Loucy (cell line): Measurements from ENCODE around the gene GTSE1.

Experiments
- EZH2phosphoT487 ChIP-seq: fragments of 200-600 bp; IDR thresholded peaks from 2 replicates; pipeline ENCODE4 v1.6.1; 2018; ENCODE audit warnings: antibody characterized with exemption, mild to moderate bottlenecking, moderate library complexity, borderline replicate concordance
- TF ChIP-seq, protein P1 (sequence below): fragments of 200-600 bp; sonication (generic); conservative IDR thresholded peaks from 2 replicates; pipeline ENCODE4 v1.5.1; 2014; ENCODE audit warnings: mild to moderate bottlenecking, antibody characterized with exemption, low read length

DNA sequence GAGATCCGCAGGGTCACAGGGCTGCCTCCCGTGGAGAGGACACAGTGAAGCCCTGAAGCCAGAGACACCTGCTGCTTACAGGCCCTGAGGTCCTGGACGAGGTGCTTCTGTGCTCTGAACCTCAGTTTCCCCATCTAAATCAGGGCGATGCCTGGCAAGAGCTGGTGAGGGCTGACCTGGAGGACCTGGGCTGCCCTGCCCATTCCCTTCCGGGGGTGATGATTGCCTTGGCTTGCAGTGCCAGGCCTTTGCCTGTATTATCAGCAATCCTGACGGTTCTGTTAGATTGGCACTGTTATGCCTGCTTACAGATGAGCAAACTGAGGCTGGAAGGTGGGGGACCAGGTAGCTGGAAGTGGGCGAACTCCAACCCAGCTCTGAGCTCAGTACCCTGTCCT, 7.8 kb upstream of the GTSE1 start:
- TF ChIP-seq, protein P1, sequence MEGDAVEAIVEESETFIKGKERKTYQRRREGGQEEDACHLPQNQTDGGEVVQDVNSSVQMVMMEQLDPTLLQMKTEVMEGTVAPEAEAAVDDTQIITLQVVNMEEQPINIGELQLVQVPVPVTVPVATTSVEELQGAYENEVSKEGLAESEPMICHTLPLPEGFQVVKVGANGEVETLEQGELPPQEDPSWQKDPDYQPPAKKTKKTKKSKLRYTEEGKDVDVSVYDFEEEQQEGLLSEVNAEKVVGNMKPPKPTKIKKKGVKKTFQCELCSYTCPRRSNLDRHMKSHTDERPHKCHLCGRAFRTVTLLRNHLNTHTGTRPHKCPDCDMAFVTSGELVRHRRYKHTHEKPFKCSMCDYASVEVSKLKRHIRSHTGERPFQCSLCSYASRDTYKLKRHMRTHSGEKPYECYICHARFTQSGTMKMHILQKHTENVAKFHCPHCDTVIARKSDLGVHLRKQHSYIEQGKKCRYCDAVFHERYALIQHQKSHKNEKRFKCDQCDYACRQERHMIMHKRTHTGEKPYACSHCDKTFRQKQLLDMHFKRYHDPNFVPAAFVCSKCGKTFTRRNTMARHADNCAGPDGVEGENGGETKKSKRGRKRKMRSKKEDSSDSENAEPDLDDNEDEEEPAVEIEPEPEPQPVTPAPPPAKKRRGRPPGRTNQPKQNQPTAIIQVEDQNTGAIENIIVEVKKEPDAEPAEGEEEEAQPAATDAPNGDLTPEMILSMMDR, result no peak
- no peak for TF ChIP-seq EZH2phosphoT487
